GM12891 (cell line): ENCODE results near the gene IL25. TPM values are rescaled to one million over a fixed set of nuclear protein-coding genes. Genes with fewer than 3 reads are reported as not detected.
"Not testable (repeated sequence)": the region's sequence is repeated elsewhere in the genome, so short reads cannot be mapped to it uniquely, and the experiment has no call there.

ENCODE experiments used
- DNase-seq: peaks from one replicate; pipeline ENCODE4 v3.0.0; 2011; ENCODE audit warnings: low spot score; ENCODE audit not compliant: insufficient read length
- FAIRE-seq: peaks from 2 replicates; lab custom pipeline; 2011; peaks lifted over from hg19 to GRCh38; lab: Jason Lieb, UNC
- PAX5 ChIP-seq: IDR thresholded peaks from 2 replicates; pipeline ENCODE4 v1.6.1; 2011; ENCODE audit warnings: low read length, moderate library complexity, mild to moderate bottlenecking; ENCODE audit not compliant: insufficient read depth, severe bottlenecking
- POLR2A ChIP-seq: IDR thresholded peaks from 2 replicates; pipeline ENCODE4 v1.6.1; 2011; ENCODE audit warnings: low read depth, low read length, control low read depth
- POLR2AphosphoS5 ChIP-seq: IDR thresholded peaks from 2 replicates; pipeline ENCODE4 v1.6.1; 2011; ENCODE audit warnings: low read depth, low read length, control low read depth
- POU2F2 ChIP-seq: IDR thresholded peaks from 2 replicates; pipeline ENCODE4 v1.6.1; 2011; ENCODE audit warnings: low read depth, mild to moderate bottlenecking, control low read depth, low read length, moderate library complexity
- SPI1 ChIP-seq: IDR thresholded peaks from 2 replicates; pipeline ENCODE4 v1.6.1; 2011; ENCODE audit warnings: low read depth, low read length, control low read depth
- TAF1 ChIP-seq: IDR thresholded peaks from 2 replicates; pipeline ENCODE4 v1.6.1; 2011; ENCODE audit warnings: low read depth, low read length, control low read depth
- polyA plus RNA-seq: library from polyadenylated mRNA; unstranded; fragments of >200 nt; gene quantifications from one replicate; pipeline ENCODE4 v1.2.1, GENCODE V29; 2012; ENCODE audit warnings: low read depth, missing spikeins, inconsistent platforms; ENCODE audit not compliant: missing spikeins

Gene IL25
- polyA plus RNA-seq, result not detected

DNA sequence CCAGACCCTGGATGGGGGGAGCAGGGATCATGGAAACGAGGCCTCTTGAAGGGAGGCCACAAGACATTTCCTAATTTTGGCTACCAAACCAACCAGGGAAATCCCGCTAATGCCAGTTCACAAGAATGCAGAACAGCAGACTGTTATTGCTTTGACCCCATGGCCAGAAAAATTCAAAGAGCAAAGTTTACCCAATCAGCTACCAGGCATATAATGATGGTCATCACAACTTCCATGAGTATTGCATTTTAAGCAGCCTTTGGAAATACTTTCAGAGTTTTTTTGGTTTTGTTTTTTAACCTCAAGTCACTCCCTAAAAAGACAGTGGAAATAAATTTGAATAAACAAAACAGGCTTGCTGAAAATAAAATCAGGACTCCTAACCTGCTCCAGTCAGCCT is at the start of gene IL25:
Gene IL25, plus strand, starts transcription at position 301 of the 400 bp plus-strand sequence.
- FAIRE-seq (no peak), DNase-seq (no peak)
- TF ChIP-seq POLR2AphosphoS5 (no peak), PAX5 (no peak), TAF1 (no peak), POU2F2 (no peak), POLR2A (no peak), SPI1 (no peak)

DNA sequence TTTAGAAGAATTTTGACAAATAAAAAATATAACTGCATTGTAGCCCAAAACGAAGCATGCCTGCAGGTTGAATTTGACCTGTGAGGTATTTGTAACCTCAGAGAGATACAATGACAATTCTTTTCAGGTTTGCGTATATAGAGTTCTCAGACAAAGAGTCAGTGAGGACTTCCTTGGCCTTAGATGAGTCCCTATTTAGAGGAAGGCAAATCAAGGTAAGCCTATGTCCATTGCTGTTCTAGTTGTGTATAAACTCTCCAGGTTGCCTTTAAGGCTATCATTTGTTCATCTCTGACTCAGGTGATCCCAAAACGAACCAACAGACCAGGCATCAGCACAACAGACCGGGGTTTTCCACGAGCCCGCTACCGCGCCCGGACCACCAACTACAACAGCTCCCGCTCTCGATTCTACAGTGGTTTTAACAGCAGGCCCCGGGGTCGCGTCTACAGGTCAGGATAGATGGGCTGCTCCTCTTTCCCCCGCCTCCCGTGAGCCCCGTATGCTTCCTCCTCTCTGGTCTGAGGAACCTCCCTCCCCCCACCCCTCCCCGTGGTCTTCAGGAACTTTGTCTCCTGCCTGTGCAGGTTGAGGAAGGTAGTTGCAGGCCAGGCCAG is 48.7 kb upstream of the IL25 start:
- TF ChIP-seq POLR2A, result no peak
- no peak for TF ChIP-seq PAX5
- no peak for TF ChIP-seq TAF1
- no peak for TF ChIP-seq SPI1
- TF ChIP-seq POU2F2, result no peak
- no peak for TF ChIP-seq POLR2AphosphoS5
- FAIRE-seq (no peak), DNase-seq (no peak)

DNA sequence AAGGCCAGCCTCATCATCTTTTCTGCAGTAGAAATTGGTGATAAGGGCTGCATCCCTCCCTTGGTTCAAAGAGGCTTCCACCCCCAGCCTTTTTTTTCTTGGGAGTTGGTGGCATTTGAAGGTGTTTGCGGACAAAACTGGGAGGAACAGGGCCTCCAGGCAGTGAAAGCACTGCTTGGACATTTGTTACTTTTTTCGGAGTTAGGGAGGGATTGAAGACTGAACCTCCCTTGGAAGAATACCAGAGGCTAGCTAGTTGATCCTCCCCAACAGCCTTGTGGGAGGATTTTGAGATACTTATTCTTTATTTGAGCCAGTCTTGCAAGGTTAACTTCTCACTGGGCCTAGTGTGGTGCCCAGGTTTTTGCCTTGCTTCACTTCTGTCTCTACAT is 48.2 kb upstream of the IL25 start:
- TF ChIP-seq POU2F2, result no peak
- TF ChIP-seq POLR2AphosphoS5, result no peak
- FAIRE-seq (no peak), DNase-seq (no peak)

DNA sequence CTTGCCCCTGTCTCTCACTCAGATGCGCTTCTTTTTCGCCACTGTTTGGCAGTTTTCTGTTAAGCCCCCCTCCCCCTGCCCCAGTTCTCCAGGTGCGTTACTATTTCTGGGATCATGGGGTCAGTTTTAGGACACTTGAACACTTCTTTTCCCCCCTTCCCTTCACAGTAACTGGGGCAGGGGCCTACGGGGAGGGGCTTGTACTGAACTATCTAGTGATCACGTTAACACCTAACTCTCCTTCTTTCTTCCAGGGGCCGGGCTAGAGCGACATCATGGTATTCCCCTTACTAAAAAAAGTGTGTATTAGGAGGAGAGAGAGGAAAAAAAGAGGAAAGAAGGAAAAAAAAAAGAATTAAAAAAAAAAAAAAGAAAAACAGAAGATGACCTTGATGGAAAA is 47.6 kb upstream of the IL25 start:
- DNase-seq (no peak), FAIRE-seq (no peak)
- TF ChIP-seq POLR2A (no peak), POU2F2 (no peak), PAX5 (no peak), POLR2AphosphoS5 (no peak), SPI1 (no peak), TAF1 (no peak)

DNA sequence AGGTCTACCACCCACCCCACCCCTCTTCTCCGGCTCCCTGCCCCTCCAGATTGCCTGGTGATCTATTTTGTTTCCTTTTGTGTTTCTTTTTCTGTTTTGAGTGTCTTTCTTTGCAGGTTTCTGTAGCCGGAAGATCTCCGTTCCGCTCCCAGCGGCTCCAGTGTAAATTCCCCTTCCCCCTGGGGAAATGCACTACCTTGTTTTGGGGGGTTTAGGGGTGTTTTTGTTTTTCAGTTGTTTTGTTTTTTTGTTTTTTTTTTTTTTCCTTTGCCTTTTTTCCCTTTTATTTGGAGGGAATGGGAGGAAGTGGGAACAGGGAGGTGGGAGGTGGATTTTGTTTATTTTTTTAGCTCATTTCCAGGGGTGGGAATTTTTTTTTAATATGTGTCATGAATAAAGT is 46.9 kb upstream of the IL25 start:
- not testable (repeated sequence) for FAIRE-seq, DNase-seq

DNA sequence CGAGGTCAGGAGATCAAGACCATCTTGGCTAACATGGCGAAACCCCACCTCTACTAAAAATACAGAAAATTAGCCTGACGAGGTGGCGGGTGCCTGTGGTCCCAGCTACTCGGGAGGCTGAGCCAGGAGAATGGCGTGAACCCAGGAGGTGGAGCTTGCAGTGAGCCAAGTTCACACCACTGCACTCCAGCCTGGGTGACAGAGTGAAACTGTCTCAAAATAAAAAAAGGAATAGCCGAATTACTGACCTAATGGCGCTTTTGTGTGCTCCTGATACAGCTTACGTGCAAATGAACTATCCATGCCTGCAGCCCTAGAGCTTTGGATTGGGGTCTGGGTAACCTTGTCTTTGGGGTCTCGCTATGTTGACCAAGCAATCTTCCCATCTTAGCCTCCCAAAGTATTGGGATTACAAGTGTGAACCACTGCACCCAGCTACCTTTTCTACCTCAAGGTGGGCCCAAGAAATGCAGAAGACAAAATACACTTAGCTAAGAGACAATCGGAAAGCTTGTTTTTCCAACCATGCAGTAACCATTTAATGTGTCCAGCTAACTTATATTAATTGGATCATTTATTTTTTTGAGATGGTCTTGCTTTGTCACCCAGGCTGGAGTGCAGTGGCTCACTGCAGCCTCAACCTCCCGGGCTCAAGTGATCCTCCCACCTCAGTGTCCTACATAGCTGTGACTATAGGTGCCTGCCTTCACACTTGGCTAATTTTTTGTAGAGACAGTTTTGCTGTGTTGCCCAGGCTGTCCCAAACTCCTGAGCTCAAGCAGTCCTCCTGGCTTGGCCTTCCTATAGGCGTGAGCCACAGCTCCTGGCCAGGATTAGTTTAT is 45.9 kb upstream of the IL25 start:
- TF ChIP-seq POLR2A (peak; percentile 70), POLR2AphosphoS5 (peak; percentile 86), SPI1 (no peak)
- no peak for FAIRE-seq

DNA sequence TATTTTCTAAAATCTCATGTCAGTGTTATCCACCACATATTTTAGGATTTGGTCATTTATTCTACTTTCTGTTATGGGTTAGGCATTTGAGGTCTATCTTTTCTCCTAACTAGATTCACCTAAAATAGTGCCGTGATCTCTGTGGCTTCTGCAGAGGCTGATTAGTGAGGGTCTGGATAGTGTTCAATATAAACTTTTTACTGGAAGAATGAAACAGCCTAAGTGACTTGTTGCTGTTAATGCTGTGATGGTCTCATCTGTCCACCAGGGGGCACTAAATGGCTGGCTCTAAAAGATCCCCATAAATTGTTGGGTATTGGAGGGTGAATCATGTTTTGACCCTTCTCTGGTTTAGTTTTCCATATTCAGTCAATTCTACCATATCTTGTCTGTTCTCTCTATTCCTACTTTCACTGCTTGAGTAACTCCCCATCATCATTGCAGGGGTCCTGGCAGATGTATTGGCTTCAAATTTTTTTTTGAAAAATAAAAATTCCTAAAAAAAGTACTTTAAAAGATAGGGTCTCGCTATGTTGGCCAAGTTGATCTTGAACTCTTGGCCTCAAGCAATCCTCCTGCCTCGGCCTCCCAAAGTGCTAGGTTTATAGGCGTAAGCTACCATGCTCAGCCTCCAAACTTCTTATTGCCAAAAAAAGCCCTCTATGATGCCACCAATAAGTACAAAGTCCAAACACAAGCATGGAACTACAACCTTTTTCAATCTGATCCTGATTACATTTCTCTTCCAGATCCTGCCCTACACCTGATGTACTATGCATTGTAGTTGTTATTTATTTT is 44.5 kb upstream of the IL25 start:
- FAIRE-seq (peak; percentile 66), DNase-seq (peak; percentile 63)
- TF ChIP-seq POU2F2 (peak; percentile 36; the same call in 1 of the 2 replicates), TAF1 (no peak), SPI1 (no peak)

More for the DNA sequence above, 45.9 kb upstream of the IL25 start:
- no peak for DNase-seq

DNA sequence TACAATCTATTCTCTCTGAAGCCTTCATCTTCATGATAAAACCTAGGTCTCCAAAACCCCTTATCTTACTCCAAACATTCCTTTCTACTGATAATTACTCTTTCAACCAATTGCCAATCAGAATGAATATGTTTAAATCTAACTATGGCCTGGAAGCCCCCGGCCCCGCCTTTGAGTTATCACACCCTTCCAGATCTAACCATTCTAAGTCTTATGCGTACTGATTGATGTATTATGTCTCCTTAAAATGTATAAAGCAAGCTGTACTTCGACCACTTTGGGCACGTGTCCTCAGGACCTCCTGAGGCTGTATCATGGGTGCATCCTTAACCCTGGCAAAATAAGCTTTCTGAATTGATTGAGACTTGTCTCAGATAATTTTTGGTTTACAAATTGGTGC is 37.0 kb upstream of the IL25 start:
- FAIRE-seq (no peak), DNase-seq (no peak)
- TF ChIP-seq TAF1 (no peak), POU2F2 (no peak), POLR2A (no peak), SPI1 (no peak), POLR2AphosphoS5 (no peak)

DNA sequence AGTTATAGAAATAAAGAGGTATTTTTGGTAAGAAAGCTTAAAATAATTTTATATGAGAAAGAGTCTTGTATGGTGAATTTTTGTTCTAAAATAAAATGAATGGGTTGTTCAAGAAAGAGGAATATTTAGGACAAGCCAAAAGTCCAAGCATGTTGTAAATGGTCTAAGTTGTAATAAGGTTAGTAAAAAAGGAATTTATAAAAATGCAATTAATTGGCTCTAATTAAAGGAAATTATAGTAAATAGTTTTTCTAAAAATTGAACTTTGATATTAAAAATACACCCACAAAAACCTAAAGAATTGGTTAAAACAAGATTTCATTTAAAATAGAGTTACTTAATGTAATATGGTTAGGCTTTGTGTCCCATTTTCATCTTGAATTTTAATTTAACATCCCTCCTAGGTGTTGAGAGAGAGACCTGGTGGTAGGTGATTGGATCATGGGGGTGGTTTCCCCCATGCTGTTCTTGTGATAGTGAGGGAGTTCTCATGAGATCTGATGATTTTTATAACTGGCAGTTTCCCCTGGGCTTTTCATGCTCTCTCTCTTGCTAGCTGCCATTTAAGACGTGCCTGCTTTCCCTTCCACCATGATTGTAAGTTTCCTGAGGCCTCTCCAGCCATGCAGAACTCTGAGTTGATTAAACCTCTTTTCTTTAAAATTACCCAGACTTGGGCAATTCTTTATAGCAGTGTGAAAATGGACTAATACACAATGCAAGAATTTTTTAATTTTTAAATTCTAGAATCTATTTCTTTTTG is 32.9 kb upstream of the IL25 start:
- TF ChIP-seq POU2F2, result no peak
- no peak for FAIRE-seq
- no peak for DNase-seq
